ENCODE results near the gene SYK.

Gene SYK

GRCh38 chr9:90909225-90909624 is 107.6 kb downstream of the SYK start:
- no peak for DNase-seq

DNA sequence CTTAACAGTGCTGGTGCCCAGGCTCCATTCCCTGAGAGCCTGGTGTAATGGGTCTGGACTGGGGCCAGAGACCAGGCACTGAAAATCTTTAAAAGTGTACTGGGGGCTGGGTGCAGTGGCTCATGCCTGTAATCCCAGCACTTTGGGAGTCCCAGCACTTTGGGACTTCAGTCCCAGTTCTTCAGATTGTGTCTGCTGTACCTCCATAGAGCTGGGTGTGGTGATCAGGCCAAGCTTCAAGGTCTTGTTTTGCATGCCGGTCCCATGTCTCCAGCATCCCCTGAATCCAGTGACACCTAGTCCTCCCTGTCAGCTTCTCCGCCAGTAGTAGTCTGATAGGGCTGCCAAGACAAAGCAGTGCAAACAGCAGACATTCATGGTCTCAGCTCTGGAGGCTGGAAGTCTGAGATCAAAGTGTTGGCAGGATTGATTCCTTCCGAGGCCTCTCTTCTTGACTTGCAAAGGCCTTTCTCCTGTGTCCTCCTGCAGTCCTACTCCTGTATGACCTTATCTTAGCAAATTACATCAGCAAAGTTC is 108.2 kb downstream of the SYK start:
- DNase-seq, result no peak

DNA sequence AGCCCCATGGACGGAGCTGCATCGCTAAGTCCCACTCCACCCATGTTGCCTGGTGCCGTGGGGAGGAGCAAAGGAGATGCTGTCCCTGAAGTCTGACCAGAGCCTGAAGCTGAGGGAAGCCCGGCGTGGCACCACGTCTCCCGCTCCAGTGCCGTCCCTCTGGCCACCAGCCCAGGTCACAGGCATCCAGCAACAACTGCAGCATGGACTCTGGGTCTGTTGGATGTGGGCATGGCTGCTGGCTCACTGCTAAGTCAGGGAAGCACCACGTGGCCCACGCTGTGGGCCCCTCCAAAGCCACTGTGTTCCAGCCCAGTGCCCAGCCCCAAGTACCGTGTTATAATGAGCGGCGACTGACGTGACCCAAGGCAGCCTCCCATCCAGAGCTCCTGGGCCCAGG is 112.6 kb downstream of the SYK start:
- no peak for DNase-seq

DNA sequence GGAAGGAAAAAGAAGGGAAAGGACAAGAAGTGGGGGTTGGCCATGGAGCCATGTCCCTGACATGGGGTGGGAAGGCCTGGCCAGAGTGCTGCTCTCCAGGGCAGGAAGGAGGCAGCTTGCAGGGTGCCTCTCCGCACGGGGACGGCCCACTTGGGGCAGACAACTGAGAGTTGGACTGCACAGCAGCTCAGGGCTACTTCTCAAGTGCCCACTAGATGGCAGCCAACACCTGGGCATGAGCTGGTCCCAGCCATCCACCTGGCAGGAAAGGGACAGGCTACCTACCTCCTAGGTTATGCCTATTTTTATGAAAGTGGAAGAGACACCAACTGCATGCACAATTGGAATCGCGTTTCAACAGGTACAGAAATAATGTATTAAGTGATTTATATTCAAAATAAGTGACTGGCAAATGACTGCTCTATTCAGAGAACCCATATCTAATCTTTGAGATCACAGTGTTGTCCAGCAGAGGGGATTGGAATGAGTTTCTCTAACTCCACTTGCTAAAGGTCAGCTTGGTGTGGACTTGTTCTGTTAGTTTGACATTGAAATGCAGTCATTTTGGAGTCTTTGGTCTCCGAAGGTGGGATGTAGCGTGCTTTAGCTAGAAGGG is 113.4 kb downstream of the SYK start:
- DNase-seq, result peak; percentile 70 to 79

- DNase-seq, result peak; percentile 27 to 39
Measured at GRCh38 chr9:90915693-90916092, 114.1 kb downstream of the SYK start.

GRCh38 chr9:90916147-90916734 is 114.6 kb downstream of the SYK start:
- no peak for DNase-seq

GRCh38 chr9:90919883-90920282 is 118.3 kb downstream of the SYK start:
- no peak for DNase-seq

DNA sequence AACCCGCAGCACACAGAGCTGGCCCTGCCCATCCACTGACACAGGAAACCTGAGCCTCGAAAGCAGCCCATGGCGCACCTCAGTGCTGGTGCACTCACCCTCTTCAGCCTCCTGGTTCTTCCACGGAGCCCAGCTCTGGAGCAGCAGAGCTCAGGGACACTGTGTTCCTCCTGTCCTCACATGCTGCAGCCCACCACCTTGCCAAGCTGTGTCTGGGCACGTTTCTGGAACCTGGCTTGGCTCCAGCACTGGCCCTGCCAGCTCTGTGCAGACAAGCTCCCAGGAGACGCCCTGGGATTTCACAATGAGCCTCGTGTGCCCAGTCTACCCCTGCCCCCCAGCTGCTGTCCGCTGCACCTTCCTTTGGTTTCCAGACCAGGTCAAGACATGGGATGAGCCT is 119.5 kb downstream of the SYK start:
- DNase-seq, result no peak

- DNase-seq, result no peak
Measured at GRCh38 chr9:90921969-90922368, 120.3 kb downstream of the SYK start.

DNA sequence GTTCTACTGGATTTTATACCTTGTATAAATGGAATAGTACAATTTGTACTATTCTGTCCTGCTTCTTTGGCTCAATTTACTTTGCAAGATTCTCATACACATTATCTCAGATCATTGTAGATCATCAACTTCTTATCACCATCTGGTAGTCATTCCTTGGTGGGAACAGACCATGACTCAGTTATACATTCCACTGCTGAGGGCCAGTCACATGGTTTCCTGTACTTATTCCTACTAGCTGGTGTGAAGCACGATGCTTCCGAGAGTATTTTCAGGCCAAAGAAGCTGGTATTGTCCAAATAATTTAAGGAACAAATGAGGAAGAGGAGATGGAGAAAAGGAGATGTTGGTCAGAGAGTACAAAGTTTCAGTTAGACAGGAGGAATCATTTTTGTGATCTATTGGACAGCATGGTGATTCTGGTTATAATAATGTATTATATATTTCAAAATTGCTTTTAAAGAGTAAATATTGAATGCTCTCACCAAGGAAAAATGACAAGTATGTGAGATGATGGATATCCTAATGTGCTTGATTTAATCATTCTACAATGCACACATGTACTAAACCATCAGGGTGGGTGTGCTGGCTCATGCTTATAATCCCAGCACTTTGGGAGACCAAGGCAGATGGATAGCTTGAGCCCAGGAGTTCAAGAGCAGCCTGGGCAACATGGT is 124.1 kb downstream of the SYK start:
- no peak for DNase-seq

- DNase-seq, result no peak
Measured at GRCh38 chr9:90926936-90927335, 125.3 kb downstream of the SYK start.

DNA sequence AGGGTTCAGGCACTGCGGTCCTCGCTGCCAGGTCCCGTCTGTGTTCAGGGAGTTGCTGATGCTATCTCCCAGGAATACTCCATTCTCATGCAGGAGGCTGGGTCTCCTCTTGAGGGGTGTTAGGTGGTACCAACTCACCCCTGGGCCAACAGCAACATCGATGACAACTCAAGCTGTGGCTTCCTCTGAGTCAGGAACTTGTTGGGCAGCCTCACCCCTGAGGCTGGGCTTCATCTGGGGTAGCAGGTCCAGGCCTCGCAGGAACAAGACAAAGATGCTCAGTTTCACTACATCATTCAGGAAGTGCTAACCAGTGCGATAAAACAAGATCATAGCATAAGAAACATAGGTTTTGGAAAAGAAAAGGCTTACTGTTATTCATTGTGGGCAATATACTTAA is 125.9 kb downstream of the SYK start:
- DNase-seq, result no peak

DNA sequence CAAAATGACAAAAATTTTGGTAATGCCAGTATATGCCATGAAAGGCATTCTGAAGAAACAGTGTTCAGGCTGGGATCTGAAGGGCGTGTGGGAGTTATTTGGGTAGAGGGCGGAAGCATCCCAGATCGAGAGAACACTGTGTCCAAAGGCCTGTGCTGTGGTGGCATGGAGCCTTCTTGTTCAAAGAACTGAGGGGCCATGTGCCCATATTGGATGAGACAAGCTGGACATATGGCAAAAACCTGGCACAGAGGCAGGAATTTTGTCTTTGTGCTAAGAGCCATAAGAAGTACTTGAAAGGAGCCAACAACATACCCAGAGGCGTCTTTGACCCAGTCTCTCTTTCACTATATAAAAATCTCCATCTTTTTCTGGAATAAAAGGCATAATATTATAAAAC is 128.0 kb downstream of the SYK start:
- no peak for DNase-seq

GRCh38 chr9:90933468-90933867 is 131.8 kb downstream of the SYK start:
- DNase-seq, result no peak

GRCh38 chr9:90939351-90939750 is 137.7 kb downstream of the SYK start:
- no peak for DNase-seq

GRCh38 chr9:90940280-90940679 is 138.7 kb downstream of the SYK start:
- no peak for DNase-seq

GRCh38 chr9:90941661-90942060 is 140.0 kb downstream of the SYK start:
- DNase-seq, result no peak

GRCh38 chr9:90942555-90942954 is 140.9 kb downstream of the SYK start:
- DNase-seq, result no peak

GRCh38 chr9:90943341-90943740 is 141.7 kb downstream of the SYK start:
- DNase-seq, result no peak

DNA sequence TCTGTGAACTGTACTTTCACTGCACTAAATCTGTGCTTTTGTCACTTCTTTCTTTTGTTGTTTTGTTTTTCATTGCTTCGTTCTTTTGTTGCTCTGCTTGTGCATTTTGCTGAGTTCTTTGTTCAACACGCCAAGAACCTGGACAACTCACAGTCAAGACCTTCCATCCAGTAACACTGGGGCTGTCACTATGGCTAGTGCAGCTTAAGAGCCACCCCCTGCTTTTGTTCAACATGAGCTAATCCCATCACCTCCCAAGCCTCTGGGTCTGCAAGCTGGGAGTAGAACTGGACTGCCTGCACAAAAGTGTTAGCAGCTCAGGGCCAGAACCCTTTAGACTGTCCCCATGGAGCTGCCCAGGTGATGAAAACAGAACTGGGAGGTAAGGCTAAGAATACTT is 143.7 kb downstream of the SYK start:
- no peak for DNase-seq

DNA sequence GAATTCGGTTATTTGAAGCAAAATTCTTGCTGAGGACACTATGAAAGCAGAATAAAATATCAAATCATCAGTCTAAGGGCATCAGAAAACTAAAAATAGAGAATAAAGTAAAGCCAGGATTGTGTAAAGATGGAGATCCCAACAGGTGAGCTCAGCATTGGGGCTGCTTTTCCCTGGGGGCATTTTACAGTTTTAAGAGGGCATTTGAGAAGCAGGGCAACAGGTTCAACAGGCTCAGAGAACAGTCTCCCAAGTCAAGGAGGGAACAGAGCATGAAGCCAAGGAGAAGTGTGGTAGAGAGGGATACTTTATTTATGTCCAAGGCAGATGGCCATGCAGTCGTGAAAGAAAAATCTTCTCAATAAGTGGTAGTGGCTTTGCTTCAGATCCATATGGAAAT is 145.4 kb downstream of the SYK start:
- DNase-seq, result no peak

Measured in stimulated activated CD4-positive, alpha-beta T cell treated with anti-CD3 and anti-CD28 coated beads, Interleukin-2, amount 100 ng/mL, for 48 hours (primary cell).